Astrocyte (in vitro differentiated cells and primary cell): ENCODE results near the gene MDN1.

Source experiments
- CTCF ChIP-seq: IDR thresholded peaks from 2 replicates; pipeline ENCODE4 v1.5.1; 2011; ENCODE audit warnings: low read depth, mild to moderate bottlenecking, inconsistent platforms, low read length, moderate library complexity; ENCODE audit not compliant: insufficient read depth
- EZH2 ChIP-seq: IDR thresholded peaks from 2 replicates; pipeline ENCODE4 v1.6.1; 2012; ENCODE audit warnings: mild to moderate bottlenecking, low read length, inconsistent platforms; ENCODE audit not compliant: insufficient read depth

DNA sequence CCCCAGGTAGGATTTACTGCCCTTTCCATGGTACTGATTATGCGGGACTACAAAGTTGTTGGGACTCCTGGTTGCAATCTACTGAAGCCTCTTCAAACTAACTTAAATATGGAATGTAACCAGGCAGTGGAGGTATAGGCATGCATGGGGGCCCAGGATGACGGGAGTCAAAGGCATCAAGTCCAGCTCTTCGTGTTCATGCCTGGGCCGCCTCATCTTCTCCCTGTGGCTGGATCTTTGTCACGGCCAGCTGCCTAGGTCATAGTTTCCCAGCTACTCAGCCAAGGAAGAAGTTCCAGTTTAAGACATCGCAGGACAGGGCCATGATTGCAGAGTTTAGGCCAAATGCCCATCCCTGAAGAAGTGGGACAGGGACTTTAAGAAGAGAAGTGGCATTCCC lies 201.6 kb downstream of the MDN1 start:
- no peak for TF ChIP-seq CTCF
- TF ChIP-seq EZH2: no peak
